HepG2 (cell line): Measurements from ENCODE around the gene ARHGEF16. TPM values are rescaled to one million over a fixed set of nuclear protein-coding genes. Genes with fewer than 3 reads are reported as not detected.

Experiments used
- AGO1 ChIP-seq: fragments of 200-400 bp; formaldehyde crosslinking; IDR thresholded peaks from 2 replicates; pipeline ENCODE4 v1.6.1; 2017; ENCODE audit warnings: mild to moderate bottlenecking, low read depth, low read length, moderate library complexity; ENCODE audit not compliant: poor library complexity, severe bottlenecking
- CC2D1A ChIP-seq: sonication (generic); formaldehyde crosslinking; IDR thresholded peaks from 2 replicates; pipeline ENCODE4 v1.8.1; 2023; ENCODE audit warnings: mild to moderate bottlenecking, missing genetic modification reagents
- HNRNPLL ChIP-seq: fragments of 200-400 bp; formaldehyde crosslinking; IDR thresholded peaks from 2 replicates; pipeline ENCODE4 v1.6.1; 2017; ENCODE audit warnings: mild to moderate bottlenecking, low read depth, low read length; ENCODE audit not compliant: poor library complexity, severe bottlenecking
- JUND ChIP-seq: sonication (generic); formaldehyde crosslinking; IDR thresholded peaks from 2 replicates; pipeline ENCODE4 v1.8.0; 2022; ENCODE audit warnings: mild to moderate bottlenecking, missing genetic modification reagents
- NFKBIZ ChIP-seq: IDR thresholded peaks from 2 replicates; pipeline ENCODE4 v1.6.1; 2018; ENCODE audit warnings: missing genetic modification reagents, missing compliant biosample characterization
- NFRKB ChIP-seq: fragments of 450-650 bp; IDR thresholded peaks from 2 replicates; pipeline ENCODE4 v1.6.1; 2017
- PHF8 ChIP-seq: sonication (generic); formaldehyde crosslinking; IDR thresholded peaks from 2 replicates; pipeline ENCODE4 v1.5.0; 2020; ENCODE audit warnings: missing genetic modification reagents
- SOX13 ChIP-seq, 3 experiments: fragments of 450-650 bp in 1 of 3; sonication (generic) in 1 of 3; formaldehyde crosslinking in 1 of 3; IDR thresholded peaks in 2 of 3; conservative IDR thresholded peaks in 1 of 3; 2 replicates each; pipeline versions ENCODE4 v1.5.0 to v1.6.1; 2016 to 2020; ENCODE audit warnings: antibody characterized with exemption in 1 of 3, mild to moderate bottlenecking in 1 of 3, missing compliant biosample characterization in 1 of 3, missing genetic modification reagents in 1 of 3, moderate library complexity in 1 of 3
- SOX5 ChIP-seq: IDR thresholded peaks from 2 replicates; pipeline ENCODE4 v1.6.1; 2016; ENCODE audit warnings: borderline replicate concordance
- SPEN ChIP-seq: sonication (generic); formaldehyde crosslinking; IDR thresholded peaks from 2 replicates; pipeline ENCODE4 v1.5.1; 2020; ENCODE audit warnings: low read depth, mild to moderate bottlenecking, missing genetic modification reagents
- SRSF9 ChIP-seq: fragments of 200-400 bp; formaldehyde crosslinking; IDR thresholded peaks from 2 replicates; pipeline ENCODE4 v1.6.1; 2018; ENCODE audit warnings: borderline replicate concordance, mild to moderate bottlenecking, low read depth, low read length; ENCODE audit not compliant: insufficient read depth, poor library complexity, severe bottlenecking
- TSC22D2 ChIP-seq: sonication (generic); formaldehyde crosslinking; IDR thresholded peaks from 2 replicates; pipeline ENCODE4 v1.5.1; 2020; ENCODE audit warnings: missing genetic modification reagents, mild to moderate bottlenecking, borderline replicate concordance
- ZNF317 ChIP-seq: sonication (generic); formaldehyde crosslinking; IDR thresholded peaks from 2 replicates; pipeline ENCODE4 v1.5.0; 2020; ENCODE audit warnings: mild to moderate bottlenecking, missing genetic modification reagents
- polyA plus RNA-seq, 8 experiments: library from polyadenylated mRNA; depleted of rRNA in 3 of 8; stranded (reverse) in 7 of 8; unstranded in 1 of 8; fragments of >200 nt; fragmentation: Illumina TruSeq in 4 of 8; extraction: Trizol in 4 of 8; gene quantifications; 2 replicates each; pipeline versions ENCODE4 v1.2.1 to v1.2.3, GENCODE V29; 2011 to 2016; ENCODE audit warnings: low read depth in 4 of 8, missing spikeins in 1 of 8, mixed read lengths in 1 of 8; ENCODE audit not compliant: insufficient read depth in 1 of 8
- total RNA-seq, 5 experiments: library from RNA; depleted of rRNA; stranded (reverse); fragments of >200 nt; fragmentation: Illumina TruSeq; extraction: Trizol; gene quantifications; 2 replicates each; pipeline ENCODE4 v1.2.3, GENCODE V29; 2016; ENCODE audit warnings: low read depth in 1 of 5
- TF ChIP-seq, protein P1 (sequence below): IDR thresholded peaks from 2 replicates; pipeline ENCODE4 v1.6.1; 2018; ENCODE audit warnings: missing genetic modification reagents
- TF ChIP-seq, protein P2 (sequence below): sonication (generic); formaldehyde crosslinking; IDR thresholded peaks from 2 replicates; pipeline ENCODE4 v1.8.0; 2022; ENCODE audit warnings: mild to moderate bottlenecking, missing genetic modification reagents, borderline replicate concordance
- TF ChIP-seq, protein P3 (sequence below): sonication (generic); formaldehyde crosslinking; IDR thresholded peaks from 2 replicates; pipeline ENCODE4 v1.4.0; 2020; ENCODE audit warnings: missing genetic modification reagents, borderline replicate concordance
- TF ChIP-seq, protein P4 (sequence below): sonication (generic); formaldehyde crosslinking; conservative IDR thresholded peaks from 2 replicates; pipeline ENCODE4 v1.4.0; 2020; ENCODE audit warnings: missing genetic modification reagents
- TF ChIP-seq, protein P5 (sequence below): sonication (generic); formaldehyde crosslinking; IDR thresholded peaks from 2 replicates; pipeline ENCODE4 v1.4.0; 2020; ENCODE audit warnings: missing genetic modification reagents, borderline replicate concordance

The ARHGEF16 gene
- total and polyA plus RNA-seq, 2 of the 13 experiments (the other 11 are each of a cell fraction or from before 2014, with no cell fraction given): 20.3 to 39.9 TPM

DNA sequence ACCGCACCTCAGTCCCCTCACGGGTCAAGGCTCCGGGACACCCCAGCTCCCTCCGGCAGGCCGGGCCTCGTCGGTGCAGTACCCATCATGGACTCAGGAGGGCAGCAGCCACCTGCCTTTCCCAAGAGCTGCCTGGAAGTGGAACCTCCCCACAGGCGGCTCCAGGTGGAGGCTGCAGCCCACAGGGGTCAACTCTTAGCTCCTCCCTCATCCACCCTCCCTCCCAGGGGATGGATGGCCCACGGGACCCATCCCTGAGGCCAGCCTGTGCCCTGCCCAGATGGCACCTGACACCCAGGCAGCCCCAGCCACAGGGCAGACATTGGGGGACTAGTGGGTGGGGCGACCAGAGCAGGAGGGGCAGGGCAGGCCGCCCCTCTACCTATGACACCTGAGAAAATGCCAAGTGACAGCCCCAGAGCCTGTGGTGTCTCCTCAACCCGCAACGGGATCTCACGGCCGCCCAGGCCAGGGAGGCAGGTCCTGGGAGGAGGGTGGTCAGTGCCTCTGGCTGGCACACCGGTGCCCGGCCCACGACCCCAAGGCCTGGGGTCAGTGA, 1.2 kb upstream of the ARHGEF16 start (continued):
- TF ChIP-seq, protein P1, sequence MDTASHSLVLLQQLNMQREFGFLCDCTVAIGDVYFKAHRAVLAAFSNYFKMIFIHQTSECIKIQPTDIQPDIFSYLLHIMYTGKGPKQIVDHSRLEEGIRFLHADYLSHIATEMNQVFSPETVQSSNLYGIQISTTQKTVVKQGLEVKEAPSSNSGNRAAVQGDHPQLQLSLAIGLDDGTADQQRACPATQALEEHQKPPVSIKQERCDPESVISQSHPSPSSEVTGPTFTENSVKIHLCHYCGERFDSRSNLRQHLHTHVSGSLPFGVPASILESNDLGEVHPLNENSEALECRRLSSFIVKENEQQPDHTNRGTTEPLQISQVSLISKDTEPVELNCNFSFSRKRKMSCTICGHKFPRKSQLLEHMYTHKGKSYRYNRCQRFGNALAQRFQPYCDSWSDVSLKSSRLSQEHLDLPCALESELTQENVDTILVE: no peak
- TF ChIP-seq, protein P2, sequence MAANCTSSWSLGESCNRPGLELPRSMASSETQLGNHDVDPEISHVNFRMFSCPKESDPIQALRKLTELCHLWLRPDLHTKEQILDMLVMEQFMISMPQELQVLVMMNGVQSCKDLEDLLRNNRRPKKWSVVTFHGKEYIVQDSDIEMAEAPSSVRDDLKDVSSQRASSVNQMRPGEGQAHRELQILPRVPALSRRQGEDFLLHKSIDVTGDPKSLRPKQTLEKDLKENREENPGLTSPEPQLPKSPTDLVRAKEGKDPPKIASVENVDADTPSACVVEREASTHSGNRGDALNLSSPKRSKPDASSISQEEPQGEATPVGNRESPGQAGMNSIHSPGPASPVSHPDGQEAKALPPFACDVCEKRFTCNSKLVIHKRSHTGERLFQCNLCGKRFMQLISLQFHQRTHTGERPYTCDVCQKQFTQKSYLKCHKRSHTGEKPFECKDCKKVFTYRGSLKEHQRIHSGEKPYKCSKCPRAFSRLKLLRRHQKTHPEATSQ (CRISPR knock-in tag): no peak
- TF ChIP-seq SPEN (CRISPR knock-in tag) (no peak; the same call in 1 of the 2 replicates), ZNF317 (no peak), HNRNPLL (no peak), NFRKB (no peak), SOX5 (peak; percentile 41; the same call in 1 of the 2 replicates), PHF8 (no peak), SRSF9 (no peak), CC2D1A (CRISPR knock-in tag) (no peak), NFKBIZ (CRISPR knock-in tag) (no peak), TSC22D2 (no peak), AGO1 (no peak), SOX13 (IDR thresholded peaks at IDR 0.05) (no peak), SOX13 (CRISPR knock-in tag; conservative IDR thresholded peaks at IDR 0.05 in 1 of 2, IDR thresholded peaks at IDR 0.05 in 1 of 2) (peak in 1 of 2 experiments; percentile 27; a peak in 1 of 4 replicates), JUND (CRISPR knock-in tag) (no peak)
- TF ChIP-seq, protein P3, sequence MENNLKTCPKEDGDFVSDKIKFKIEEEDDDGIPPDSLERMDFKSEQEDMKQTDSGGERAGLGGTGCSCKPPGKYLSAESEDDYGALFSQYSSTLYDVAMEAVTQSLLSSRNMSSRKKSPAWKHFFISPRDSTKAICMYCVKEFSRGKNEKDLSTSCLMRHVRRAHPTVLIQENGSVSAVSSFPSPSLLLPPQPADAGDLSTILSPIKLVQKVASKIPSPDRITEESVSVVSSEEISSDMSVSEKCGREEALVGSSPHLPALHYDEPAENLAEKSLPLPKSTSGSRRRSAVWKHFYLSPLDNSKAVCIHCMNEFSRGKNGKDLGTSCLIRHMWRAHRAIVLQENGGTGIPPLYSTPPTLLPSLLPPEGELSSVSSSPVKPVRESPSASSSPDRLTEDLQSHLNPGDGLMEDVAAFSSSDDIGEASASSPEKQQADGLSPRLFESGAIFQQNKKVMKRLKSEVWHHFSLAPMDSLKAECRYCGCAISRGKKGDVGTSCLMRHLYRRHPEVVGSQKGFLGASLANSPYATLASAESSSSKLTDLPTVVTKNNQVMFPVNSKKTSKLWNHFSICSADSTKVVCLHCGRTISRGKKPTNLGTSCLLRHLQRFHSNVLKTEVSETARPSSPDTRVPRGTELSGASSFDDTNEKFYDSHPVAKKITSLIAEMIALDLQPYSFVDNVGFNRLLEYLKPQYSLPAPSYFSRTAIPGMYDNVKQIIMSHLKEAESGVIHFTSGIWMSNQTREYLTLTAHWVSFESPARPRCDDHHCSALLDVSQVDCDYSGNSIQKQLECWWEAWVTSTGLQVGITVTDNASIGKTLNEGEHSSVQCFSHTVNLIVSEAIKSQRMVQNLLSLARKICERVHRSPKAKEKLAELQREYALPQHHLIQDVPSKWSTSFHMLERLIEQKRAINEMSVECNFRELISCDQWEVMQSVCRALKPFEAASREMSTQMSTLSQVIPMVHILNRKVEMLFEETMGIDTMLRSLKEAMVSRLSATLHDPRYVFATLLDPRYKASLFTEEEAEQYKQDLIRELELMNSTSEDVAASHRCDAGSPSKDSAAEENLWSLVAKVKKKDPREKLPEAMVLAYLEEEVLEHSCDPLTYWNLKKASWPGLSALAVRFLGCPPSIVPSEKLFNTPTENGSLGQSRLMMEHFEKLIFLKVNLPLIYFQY (CRISPR knock-in tag): peak; percentile 34; the same call in 1 of the 2 replicates
- TF ChIP-seq, protein P4, sequence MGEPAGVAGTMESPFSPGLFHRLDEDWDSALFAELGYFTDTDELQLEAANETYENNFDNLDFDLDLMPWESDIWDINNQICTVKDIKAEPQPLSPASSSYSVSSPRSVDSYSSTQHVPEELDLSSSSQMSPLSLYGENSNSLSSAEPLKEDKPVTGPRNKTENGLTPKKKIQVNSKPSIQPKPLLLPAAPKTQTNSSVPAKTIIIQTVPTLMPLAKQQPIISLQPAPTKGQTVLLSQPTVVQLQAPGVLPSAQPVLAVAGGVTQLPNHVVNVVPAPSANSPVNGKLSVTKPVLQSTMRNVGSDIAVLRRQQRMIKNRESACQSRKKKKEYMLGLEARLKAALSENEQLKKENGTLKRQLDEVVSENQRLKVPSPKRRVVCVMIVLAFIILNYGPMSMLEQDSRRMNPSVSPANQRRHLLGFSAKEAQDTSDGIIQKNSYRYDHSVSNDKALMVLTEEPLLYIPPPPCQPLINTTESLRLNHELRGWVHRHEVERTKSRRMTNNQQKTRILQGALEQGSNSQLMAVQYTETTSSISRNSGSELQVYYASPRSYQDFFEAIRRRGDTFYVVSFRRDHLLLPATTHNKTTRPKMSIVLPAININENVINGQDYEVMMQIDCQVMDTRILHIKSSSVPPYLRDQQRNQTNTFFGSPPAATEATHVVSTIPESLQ (CRISPR knock-in tag): no peak
- TF ChIP-seq, protein P5, sequence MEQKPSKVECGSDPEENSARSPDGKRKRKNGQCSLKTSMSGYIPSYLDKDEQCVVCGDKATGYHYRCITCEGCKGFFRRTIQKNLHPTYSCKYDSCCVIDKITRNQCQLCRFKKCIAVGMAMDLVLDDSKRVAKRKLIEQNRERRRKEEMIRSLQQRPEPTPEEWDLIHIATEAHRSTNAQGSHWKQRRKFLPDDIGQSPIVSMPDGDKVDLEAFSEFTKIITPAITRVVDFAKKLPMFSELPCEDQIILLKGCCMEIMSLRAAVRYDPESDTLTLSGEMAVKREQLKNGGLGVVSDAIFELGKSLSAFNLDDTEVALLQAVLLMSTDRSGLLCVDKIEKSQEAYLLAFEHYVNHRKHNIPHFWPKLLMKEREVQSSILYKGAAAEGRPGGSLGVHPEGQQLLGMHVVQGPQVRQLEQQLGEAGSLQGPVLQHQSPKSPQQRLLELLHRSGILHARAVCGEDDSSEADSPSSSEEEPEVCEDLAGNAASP (CRISPR knock-in tag): peak; percentile 52
